Measurements from ENCODE around the gene USP37. TPM values are rescaled to one million over a fixed set of nuclear protein-coding genes. Genes with fewer than 3 reads are reported as not detected.

Gene USP37
- total RNA-seq, 1 donor from 2014 or later: 12.7 TPM

DNA sequence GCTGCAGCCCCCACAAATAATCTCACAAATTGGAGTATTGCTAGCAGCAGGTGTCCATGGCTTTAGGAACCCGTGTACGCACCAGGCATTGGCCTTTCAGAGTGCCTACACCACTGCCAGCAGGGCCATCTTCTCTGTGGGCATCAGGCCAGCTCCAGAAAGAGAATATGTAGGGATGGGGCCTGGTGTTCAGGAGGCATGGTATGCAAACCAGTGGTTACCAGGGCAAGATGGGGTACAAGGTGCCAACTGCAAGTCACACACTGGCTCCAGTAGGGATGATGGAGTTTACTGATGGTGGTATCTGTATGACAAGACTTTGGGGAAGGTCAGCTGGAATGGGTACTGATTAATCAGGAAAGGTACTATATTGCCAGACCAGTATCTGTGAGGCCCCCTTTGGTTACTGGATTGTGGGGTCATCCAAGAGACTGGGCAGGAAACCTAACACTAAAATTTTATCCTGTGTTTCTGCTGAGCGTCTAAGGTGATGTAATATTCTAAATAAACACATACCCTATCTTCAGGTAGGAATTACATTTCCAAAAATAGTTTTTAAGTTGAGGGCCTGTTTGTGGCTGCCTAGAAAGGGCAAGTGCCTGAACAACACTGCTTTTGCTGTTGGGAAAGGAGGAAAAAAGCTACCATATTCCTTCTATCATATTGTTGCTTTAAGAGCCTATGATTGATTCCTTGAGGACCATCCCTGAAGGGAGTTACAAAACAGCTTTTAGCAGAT is 9.5 kb upstream of the USP37 start:
- no peaks in the 10 kb centered on the region for H3K36me3 Mint-ChIP-seq (ENCODE audit: unreplicated experiment)
- peak overlapping the region; percentile 33 for H3K27ac Mint-ChIP-seq (ENCODE audit: unreplicated experiment)
- no peaks in the 10 kb centered on the region for H3K27me3 Mint-ChIP-seq (ENCODE audit: unreplicated experiment)
- no peak overlapping the region for H3K4me3 Mint-ChIP-seq (ENCODE audit: unreplicated experiment)
- no peak for DNase-seq
- H3K4me1 Mint-ChIP-seq (ENCODE audit: low read depth, unreplicated experiment): peaks cover 2% of the 10 kb centered on the region
- no peaks in the 10 kb centered on the region for H3K9me3 Mint-ChIP-seq (ENCODE audit: unreplicated experiment)
- TF ChIP-seq, protein P1, sequence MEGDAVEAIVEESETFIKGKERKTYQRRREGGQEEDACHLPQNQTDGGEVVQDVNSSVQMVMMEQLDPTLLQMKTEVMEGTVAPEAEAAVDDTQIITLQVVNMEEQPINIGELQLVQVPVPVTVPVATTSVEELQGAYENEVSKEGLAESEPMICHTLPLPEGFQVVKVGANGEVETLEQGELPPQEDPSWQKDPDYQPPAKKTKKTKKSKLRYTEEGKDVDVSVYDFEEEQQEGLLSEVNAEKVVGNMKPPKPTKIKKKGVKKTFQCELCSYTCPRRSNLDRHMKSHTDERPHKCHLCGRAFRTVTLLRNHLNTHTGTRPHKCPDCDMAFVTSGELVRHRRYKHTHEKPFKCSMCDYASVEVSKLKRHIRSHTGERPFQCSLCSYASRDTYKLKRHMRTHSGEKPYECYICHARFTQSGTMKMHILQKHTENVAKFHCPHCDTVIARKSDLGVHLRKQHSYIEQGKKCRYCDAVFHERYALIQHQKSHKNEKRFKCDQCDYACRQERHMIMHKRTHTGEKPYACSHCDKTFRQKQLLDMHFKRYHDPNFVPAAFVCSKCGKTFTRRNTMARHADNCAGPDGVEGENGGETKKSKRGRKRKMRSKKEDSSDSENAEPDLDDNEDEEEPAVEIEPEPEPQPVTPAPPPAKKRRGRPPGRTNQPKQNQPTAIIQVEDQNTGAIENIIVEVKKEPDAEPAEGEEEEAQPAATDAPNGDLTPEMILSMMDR (IDR thresholded peaks at IDR 0.05; ENCODE audit: partially characterized antibody, unreplicated experiment): no peak

- Mint-ChIP-seq H3K36me3 (ENCODE audit: unreplicated experiment) (no peaks in the 10 kb centered on the region), H3K27me3 (ENCODE audit: unreplicated experiment) (no peaks in the 10 kb centered on the region)
- DNase-seq: no peak
Observed at GRCh38 chr2:218576854-218577253, 8.7 kb upstream of the USP37 start.

DNA sequence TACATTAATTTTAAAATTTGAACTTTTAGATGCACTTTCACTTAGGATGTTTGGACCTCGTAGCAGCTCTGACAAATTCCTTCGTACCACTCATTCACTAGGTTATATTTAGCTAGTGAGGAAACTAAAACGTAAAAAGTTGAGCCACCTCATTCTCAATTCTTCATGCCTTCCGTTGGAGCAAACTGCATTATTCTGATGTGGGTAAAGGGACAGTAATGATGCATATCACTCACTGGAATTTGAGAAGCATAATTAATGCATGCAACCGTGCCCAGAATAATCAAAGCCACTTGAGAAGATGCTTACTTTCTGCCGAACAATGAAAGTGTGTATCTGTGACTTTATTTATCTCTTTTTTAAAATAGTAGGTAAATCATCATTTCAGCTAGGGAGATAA is 2.7 kb upstream of the USP37 start:
- peaks cover 12% of the 10 kb centered on the region for H3K4me1 Mint-ChIP-seq (ENCODE audit: low read depth, unreplicated experiment)
- TF ChIP-seq, protein P1 (IDR thresholded peaks at IDR 0.05; ENCODE audit: partially characterized antibody, unreplicated experiment): no peak
- H3K4me3 Mint-ChIP-seq (ENCODE audit: unreplicated experiment): peak overlapping the region; percentile 93
- no peaks in the 10 kb centered on the region for H3K9me3 Mint-ChIP-seq (ENCODE audit: unreplicated experiment)
- no peak for DNase-seq
- peaks cover 4% of the 10 kb centered on the region for H3K27me3 Mint-ChIP-seq (ENCODE audit: unreplicated experiment)
- H3K27ac Mint-ChIP-seq (ENCODE audit: unreplicated experiment): no peak overlapping the region
- H3K36me3 Mint-ChIP-seq (ENCODE audit: unreplicated experiment): no peaks in the 10 kb centered on the region

More at GRCh38 chr2:218576854-218577253, 8.7 kb upstream of the USP37 start:
- no peak overlapping the region for H3K4me3 Mint-ChIP-seq (ENCODE audit: unreplicated experiment)
- TF ChIP-seq, protein P1 (IDR thresholded peaks at IDR 0.05; ENCODE audit: partially characterized antibody, unreplicated experiment): no peak
- H3K4me1 Mint-ChIP-seq (ENCODE audit: low read depth, unreplicated experiment): peaks cover 2% of the 10 kb centered on the region
- H3K27ac Mint-ChIP-seq (ENCODE audit: unreplicated experiment): no peak overlapping the region
- H3K9me3 Mint-ChIP-seq (ENCODE audit: unreplicated experiment): no peaks in the 10 kb centered on the region

- H3K4me3 Mint-ChIP-seq (ENCODE audit: unreplicated experiment): peak overlapping the region; percentile 93
- peaks cover 12% of the 10 kb centered on the region for H3K4me1 Mint-ChIP-seq (ENCODE audit: low read depth, unreplicated experiment)
- H3K27me3 Mint-ChIP-seq (ENCODE audit: unreplicated experiment): peaks cover 4% of the 10 kb centered on the region
- TF ChIP-seq, protein P1 (IDR thresholded peaks at IDR 0.05; ENCODE audit: partially characterized antibody, unreplicated experiment): no peak
- no peaks in the 10 kb centered on the region for H3K9me3 Mint-ChIP-seq (ENCODE audit: unreplicated experiment)
- peak overlapping the region; percentile 92 for H3K27ac Mint-ChIP-seq (ENCODE audit: unreplicated experiment)
- DNase-seq: no peak
- no peaks in the 10 kb centered on the region for H3K36me3 Mint-ChIP-seq (ENCODE audit: unreplicated experiment)
Observed at GRCh38 chr2:218569661-218570500, 1.7 kb upstream of the USP37 start.
